Stomach smooth muscle (tissue), 2 donors: ENCODE measurements around the gene COQ8B.
A peak's percentile ranks its signal among the peaks of the same experiment; 100 is the strongest.
"Not testable (repeated sequence)": the region's sequence is repeated elsewhere in the genome, so short reads cannot be mapped to it uniquely, and the experiment has no call there.

Experiments used
- H3K27ac ChIP-seq: one replicate; pipeline ENCODE4 v1.7.0; 2013; ENCODE audit warnings: mild to moderate bottlenecking, low read length, inconsistent platforms
- H3K27me3 ChIP-seq, 2 donors: one replicate each; pipeline ENCODE4 v1.7.0; 2013; ENCODE audit warnings: low read length in 2 of 2; ENCODE audit not compliant: insufficient read depth in 2 of 2, control insufficient read depth in 1 of 2
- H3K36me3 ChIP-seq, 2 donors: one replicate each; pipeline ENCODE4 v1.7.0; 2013; ENCODE audit warnings: low read length in 2 of 2; ENCODE audit not compliant: control insufficient read depth in 2 of 2, insufficient read depth in 2 of 2
- H3K4me1 ChIP-seq: one replicate; pipeline ENCODE4 v1.7.0; 2013; ENCODE audit warnings: low read length; ENCODE audit not compliant: control insufficient read depth, insufficient read depth
- H3K4me3 ChIP-seq, 2 donors: one replicate each; pipeline ENCODE4 v1.7.0; 2013; ENCODE audit warnings: low read length in 2 of 2
- H3K9ac ChIP-seq, 2 donors: one replicate each; pipeline ENCODE4 v1.7.0; 2013; ENCODE audit warnings: low read length in 2 of 2, mild to moderate bottlenecking in 1 of 2
- H3K9me3 ChIP-seq, 2 donors: one replicate each; pipeline ENCODE4 v1.7.0; 2013; ENCODE audit warnings: low read length in 2 of 2; ENCODE audit not compliant: control insufficient read depth in 2 of 2
- donor health status: healthy.
- donor health status: Pancreatic carcinoma.

COQ8B gene

DNA sequence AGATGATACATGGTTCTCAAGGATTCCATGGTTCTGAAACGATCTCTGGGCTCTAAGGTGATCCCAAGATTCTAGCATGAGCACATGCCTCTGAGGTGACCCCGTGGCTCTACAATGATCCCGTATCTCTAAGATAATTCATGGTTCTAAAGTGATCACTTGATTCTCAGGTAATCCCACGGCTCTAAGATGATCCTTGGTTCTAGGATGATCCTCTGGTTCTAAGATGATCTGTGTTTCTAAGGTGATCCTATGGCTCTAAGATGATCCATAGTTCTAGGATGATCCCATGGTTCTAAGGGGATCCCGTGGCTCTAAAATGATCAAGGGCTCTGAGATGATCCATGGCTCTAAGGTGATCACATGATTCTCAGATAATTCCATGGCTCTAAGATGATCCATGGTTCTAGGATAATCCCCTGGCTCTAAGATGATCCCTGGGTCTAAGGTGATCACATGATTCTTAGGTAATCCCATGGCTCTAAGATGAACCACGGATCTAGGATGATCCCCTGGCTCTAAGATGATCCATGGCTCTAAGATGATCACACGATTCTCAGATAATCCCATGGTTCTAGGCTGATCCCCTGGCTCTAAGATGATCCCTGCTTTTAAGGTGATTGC is 47.6 kb downstream of the COQ8B start:
- Histone ChIP-seq H3K36me3 (peaks cover 52% of the 10 kb centered on the region in 2 donors), H3K27ac (no peak overlapping the region), H3K9me3 (no peaks in the 10 kb centered on the region), H3K9ac (no peak overlapping the region), H3K4me3 (no peak overlapping the region), H3K27me3 (no peaks in the 10 kb centered on the region), H3K4me1 (no peaks in the 10 kb centered on the region)

DNA sequence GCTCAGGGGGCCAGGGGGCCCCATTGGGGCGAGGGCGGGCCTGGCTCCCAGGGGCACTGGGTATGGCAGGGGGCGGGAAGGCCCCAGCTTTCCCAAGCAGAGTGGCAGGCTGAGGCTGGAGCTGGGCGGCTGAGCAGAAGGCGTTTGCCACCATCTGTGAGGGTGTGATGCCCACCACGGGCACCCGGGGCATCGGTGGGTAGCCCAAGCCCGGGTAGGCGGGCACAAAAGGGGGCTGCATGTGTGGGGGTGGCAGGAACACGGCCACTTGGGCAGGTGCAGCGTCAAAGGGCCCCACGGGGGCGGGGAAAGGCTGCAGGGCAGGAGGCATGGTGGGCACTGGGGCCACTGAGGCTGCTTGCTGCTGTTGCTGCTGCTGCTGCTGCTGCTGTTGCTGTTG is 49.1 kb downstream of the COQ8B start:
- no peak overlapping the region for H3K27ac ChIP-seq
- H3K36me3 ChIP-seq, result peaks cover 37% of the 10 kb centered on the region in 2 donors
- H3K4me1 ChIP-seq, result peaks cover 10% of the 10 kb centered on the region
- H3K4me3 ChIP-seq, result no peak overlapping the region
- H3K9me3 ChIP-seq, result no peaks in the 10 kb centered on the region
- H3K27me3 ChIP-seq, result no peaks in the 10 kb centered on the region
- H3K9ac ChIP-seq, result no peak overlapping the region

DNA sequence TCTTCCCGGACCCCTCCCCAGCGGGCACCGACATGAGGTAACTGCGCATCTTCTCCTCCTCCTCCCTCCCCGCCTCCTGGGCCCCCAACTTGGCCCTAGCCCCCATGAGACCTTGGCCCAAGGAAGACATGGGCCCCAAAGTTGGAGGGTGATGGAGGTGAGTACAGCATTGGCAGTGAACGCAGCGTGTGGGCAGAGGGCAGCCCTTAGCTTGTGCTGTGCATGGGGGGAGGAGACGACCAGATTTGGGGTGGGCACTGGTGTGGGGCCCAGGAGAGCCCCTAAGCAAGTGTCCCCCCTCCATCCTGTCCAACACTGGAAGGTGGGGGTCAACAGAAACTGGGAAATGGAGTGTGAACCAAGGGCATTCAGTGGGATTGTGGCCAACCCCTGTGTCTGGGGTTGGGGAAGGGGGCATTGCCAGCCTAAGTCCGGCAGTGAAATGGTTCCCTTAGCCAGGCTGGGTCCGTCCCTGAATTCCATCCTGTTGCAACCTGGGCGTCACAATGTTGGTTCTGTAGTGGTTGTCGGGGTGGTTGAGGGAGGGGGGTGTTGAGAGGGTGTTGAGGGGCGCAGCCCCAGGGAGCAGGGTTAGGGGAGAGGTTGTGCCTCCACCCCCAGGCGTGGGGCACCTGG is 49.8 kb downstream of the COQ8B start:
- H3K9me3 ChIP-seq, result no peaks in the 10 kb centered on the region
- H3K9ac ChIP-seq, result no peak overlapping the region
- no peaks in the 10 kb centered on the region for H3K27me3 ChIP-seq
- H3K27ac ChIP-seq, result no peak overlapping the region
- no peak overlapping the region for H3K4me3 ChIP-seq
- peaks cover 30% of the 10 kb centered on the region in 2 donors for H3K36me3 ChIP-seq
- H3K4me1 ChIP-seq, result peaks cover 10% of the 10 kb centered on the region

DNA sequence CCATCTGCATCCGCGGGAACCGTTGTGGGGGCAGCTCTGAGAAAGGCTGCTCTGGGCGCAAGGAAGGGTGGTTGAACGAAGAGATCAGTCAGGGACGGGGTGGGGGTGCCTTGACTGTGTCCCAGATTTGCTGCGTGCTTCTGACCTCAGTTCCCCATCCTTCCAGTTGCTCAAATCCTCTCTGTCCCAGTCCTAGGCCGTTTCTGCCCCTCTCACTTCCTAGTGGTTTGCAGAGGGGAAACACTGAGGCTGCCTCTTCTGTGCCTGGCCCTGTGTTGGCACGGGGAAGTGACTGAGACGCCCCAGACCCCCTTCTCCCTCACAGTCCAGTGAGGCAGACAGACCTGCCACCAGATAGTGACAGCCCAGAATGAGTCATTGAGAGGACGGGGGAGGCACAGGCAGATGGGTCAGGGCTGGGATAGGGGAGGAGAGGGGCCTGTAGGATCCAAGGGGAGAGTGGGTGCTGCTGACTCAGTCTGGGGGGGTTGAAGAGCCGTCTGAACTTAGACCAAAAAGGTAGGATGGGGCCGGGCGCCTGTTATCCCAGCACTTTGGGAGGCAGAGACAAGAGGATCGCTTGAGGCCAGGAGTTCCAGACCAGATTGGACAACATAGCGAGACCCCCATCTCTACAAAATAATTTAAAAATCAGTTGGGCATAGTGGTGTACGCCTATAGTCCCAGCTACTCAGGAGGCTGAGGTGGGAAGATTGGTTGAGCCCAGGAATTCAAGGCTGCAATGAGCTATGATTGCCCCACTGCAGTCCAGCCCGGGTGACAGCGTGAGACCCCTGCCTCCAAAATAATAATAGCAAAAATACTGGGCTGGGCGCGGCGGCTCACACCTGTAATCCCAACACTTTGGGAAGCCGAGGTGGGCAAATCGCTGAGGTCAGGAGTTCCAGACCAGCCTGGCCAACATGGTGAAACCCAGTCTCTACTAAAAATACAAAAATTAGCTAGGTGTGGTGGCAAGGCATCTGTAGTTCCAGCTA is 52.7 kb downstream of the COQ8B start:
- peak overlapping the region; percentile 70 for H3K27ac ChIP-seq
- peak overlapping the region; percentile 69 to 76 for H3K4me3 ChIP-seq
- H3K27me3 ChIP-seq, result no peaks in the 10 kb centered on the region
- H3K36me3 ChIP-seq, result peaks cover 3 to 6% of the 10 kb centered on the region in 2 donors
- H3K9me3 ChIP-seq, result no peaks in the 10 kb centered on the region
- peaks cover 14% of the 10 kb centered on the region for H3K4me1 ChIP-seq
- H3K9ac ChIP-seq, result peak overlapping the region; percentile 53 to 66

DNA sequence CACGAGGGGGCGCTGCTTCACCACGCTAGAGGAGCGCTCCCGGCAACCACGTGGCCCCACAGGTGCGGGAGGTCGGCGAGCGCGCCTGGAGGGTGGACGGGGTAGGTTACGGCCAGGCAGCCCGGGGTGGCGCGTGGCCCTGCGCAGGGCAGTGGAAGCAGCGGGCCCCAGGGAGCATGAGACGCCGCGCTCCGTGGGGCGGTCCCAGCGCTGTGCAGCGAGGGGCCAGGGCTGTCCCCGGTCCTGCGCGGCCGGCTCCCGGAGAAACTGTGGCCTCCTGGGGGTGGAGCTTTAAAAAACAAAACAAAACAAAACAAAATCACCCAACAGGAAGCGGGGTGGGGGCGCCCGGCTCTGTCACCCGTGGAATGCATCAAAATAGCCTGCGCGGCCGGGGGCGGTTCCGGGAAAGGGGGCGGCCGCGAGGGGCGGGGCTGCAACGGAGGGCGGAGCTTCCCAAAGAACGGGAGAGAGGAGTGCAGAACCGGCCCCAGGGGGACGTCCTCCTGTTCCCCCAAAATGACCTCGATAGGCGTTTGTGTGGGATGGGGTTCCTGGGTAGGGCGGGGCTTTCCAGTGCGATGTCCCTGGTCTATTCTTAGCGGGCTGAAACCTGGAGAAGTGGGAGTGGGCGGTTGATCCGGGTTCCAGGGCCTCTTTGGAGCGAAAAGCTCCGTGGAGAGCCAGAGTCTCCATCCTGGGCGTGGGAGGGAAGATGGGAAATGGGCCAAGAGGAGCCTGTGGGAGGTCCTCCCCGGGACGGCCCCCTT is 53.6 kb downstream of the COQ8B start:
- H3K9me3 ChIP-seq, result no peaks in the 10 kb centered on the region
- H3K4me1 ChIP-seq, result peaks cover 14% of the 10 kb centered on the region
- peak overlapping the region; percentile 69 to 76 for H3K4me3 ChIP-seq
- H3K9ac ChIP-seq, result peak overlapping the region; percentile 53 to 66
- H3K36me3 ChIP-seq, result peaks cover 0 to 2% of the 10 kb centered on the region in 2 donors
- H3K27ac ChIP-seq, result peak overlapping the region; percentile 70
- no peaks in the 10 kb centered on the region for H3K27me3 ChIP-seq

DNA sequence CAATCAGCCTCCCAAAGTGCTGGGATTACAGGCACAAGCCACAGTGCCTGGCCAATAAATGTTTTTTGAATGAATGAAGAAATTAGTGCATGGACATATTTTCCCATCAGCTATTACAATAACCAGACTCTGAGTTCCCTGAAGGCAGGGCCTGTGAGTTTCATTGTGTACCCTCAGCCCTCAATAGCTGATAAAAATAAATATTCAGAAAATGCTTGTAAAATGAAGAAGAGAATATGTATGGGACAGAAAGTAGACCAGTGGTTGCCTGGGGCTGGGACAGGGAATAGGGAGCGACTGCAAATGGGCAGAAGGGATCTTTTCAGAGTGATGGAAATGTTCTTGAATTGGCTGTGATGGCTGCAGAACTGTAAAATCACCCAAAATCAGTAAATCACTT is 55.1 kb downstream of the COQ8B start:
- no peaks in the 10 kb centered on the region for H3K36me3 ChIP-seq
- peaks cover 14% of the 10 kb centered on the region for H3K4me1 ChIP-seq
- no peaks in the 10 kb centered on the region for H3K27me3 ChIP-seq
- H3K9me3 ChIP-seq, result no peaks in the 10 kb centered on the region
- H3K27ac ChIP-seq, result no peak overlapping the region
- H3K9ac ChIP-seq, result no peak overlapping the region
- H3K4me3 ChIP-seq, result no peak overlapping the region

DNA sequence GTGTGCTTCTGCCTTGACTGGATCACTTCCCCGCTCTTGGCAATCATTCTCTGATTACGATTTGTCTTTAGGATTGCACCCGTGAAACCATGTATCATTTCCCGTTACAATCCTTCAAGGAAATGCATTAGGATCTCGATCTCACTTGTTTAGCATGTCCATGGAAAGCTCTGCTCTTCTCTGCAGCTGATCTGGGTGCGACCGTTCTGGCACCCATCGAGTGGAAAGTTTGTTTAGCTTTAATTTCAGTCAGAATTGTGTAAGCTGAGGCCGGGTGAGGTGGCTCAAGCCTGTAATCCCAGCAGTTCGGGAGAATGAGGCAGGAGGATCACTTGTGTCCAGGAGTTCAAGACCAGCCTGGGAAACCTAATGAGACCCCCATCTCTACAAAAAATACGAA is 57.1 kb downstream of the COQ8B start:
- H3K9ac ChIP-seq, result no peak overlapping the region
- no peaks in the 10 kb centered on the region for H3K36me3 ChIP-seq
- peaks cover 14% of the 10 kb centered on the region for H3K4me1 ChIP-seq
- H3K9me3 ChIP-seq, result no peaks in the 10 kb centered on the region
- no peak overlapping the region for H3K4me3 ChIP-seq
- H3K27me3 ChIP-seq, result no peaks in the 10 kb centered on the region
- H3K27ac ChIP-seq, result no peak overlapping the region

DNA sequence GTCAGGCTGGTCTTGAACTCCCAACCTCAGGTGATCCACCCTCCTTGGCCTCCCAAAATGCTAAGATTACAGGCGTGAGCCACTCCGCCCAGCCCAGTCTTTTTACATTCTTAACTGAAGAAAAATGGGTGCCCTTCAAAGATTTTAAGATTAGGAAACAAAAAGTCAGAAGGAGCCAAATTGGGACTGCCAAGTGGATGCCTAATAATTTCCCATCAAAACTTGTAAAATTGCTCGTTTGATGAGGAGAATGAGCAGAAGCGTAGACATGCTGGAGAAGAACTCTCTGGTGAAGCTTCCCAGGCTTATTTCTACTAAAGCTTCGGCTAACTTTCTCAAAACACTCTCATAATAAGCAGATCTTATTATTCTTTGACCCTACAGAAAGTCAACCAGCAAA is 57.6 kb downstream of the COQ8B start:
- H3K27me3 ChIP-seq, result no peaks in the 10 kb centered on the region
- no peak overlapping the region for H3K27ac ChIP-seq
- no peak overlapping the region for H3K4me3 ChIP-seq
- no peaks in the 10 kb centered on the region for H3K9me3 ChIP-seq
- H3K4me1 ChIP-seq, result peaks cover 14% of the 10 kb centered on the region
- no peaks in the 10 kb centered on the region for H3K36me3 ChIP-seq
- no peak overlapping the region for H3K9ac ChIP-seq

DNA sequence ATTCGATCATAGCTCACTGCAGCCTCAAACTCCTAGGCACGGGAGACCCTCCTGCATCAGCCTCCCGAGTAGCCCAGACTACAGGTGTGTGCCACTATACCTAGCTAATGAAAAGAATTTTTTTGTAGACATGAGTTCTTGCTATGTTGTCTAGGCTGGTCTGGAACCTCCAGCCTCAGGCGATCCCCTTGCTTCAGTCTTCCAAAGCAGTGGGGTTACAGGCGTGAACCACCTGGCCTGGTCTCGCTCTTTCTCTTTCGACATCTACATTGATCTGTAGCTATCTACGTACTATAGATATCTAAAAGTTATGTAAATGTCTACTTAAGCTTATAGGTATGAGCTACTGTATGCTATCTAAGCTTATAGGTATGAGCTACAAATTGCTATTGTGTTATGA is 58.7 kb downstream of the COQ8B start:
- H3K27ac ChIP-seq, result no peak overlapping the region
- no peaks in the 10 kb centered on the region for H3K27me3 ChIP-seq
- H3K4me1 ChIP-seq, result peaks cover 4% of the 10 kb centered on the region
- H3K9ac ChIP-seq, result no peak overlapping the region
- H3K9me3 ChIP-seq, result no peaks in the 10 kb centered on the region
- H3K36me3 ChIP-seq, result no peaks in the 10 kb centered on the region
- H3K4me3 ChIP-seq, result no peak overlapping the region

DNA sequence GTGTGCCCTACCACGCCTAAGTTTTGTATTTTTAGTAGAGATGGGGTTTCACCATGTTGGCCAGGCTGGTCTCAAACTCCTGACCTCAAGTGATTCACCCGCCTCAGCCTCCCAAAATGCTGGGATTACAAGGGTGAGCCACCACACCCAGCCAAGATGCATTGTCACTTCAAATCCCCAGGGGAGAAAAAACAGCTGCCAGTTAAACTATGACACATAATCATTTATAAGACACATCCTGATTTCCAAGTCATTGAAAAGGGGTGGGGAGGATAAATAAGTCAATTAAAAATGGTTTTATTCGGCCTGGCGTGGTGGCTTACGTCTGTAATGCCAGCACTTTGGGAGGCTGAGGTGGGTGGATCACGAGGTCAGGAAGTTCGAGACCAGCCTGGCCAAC is 61.0 kb downstream of the COQ8B start:
- not testable (repeated sequence) for H3K27me3 ChIP-seq, H3K27ac ChIP-seq, H3K4me1 ChIP-seq

More for the DNA sequence above, 61.0 kb downstream of the COQ8B start:
- not testable (repeated sequence) for H3K4me3 ChIP-seq, H3K9me3 ChIP-seq, H3K9ac ChIP-seq, H3K36me3 ChIP-seq
